ENCODE results near the gene GSN. TPM values are rescaled to one million over a fixed set of nuclear protein-coding genes. Genes with fewer than 3 reads are reported as not detected.

Gene GSN
- total and polyA plus RNA-seq, 4 donors = 18.8 to 402 (median 51.6) TPM

- TF ChIP-seq, protein P1, sequence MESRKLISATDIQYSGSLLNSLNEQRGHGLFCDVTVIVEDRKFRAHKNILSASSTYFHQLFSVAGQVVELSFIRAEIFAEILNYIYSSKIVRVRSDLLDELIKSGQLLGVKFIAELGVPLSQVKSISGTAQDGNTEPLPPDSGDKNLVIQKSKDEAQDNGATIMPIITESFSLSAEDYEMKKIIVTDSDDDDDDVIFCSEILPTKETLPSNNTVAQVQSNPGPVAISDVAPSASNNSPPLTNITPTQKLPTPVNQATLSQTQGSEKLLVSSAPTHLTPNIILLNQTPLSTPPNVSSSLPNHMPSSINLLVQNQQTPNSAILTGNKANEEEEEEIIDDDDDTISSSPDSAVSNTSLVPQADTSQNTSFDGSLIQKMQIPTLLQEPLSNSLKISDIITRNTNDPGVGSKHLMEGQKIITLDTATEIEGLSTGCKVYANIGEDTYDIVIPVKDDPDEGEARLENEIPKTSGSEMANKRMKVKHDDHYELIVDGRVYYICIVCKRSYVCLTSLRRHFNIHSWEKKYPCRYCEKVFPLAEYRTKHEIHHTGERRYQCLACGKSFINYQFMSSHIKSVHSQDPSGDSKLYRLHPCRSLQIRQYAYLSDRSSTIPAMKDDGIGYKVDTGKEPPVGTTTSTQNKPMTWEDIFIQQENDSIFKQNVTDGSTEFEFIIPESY (IDR thresholded peaks at IDR 0.05) = no peak
- TF ChIP-seq CTCF (IDR thresholded peaks at IDR 0.05; ENCODE audit: low read depth, low read length, missing input control) = no peak
- TF ChIP-seq NR2F2 (IDR thresholded peaks at IDR 0.05) = peak; percentile 89
- TF ChIP-seq, protein P2, sequence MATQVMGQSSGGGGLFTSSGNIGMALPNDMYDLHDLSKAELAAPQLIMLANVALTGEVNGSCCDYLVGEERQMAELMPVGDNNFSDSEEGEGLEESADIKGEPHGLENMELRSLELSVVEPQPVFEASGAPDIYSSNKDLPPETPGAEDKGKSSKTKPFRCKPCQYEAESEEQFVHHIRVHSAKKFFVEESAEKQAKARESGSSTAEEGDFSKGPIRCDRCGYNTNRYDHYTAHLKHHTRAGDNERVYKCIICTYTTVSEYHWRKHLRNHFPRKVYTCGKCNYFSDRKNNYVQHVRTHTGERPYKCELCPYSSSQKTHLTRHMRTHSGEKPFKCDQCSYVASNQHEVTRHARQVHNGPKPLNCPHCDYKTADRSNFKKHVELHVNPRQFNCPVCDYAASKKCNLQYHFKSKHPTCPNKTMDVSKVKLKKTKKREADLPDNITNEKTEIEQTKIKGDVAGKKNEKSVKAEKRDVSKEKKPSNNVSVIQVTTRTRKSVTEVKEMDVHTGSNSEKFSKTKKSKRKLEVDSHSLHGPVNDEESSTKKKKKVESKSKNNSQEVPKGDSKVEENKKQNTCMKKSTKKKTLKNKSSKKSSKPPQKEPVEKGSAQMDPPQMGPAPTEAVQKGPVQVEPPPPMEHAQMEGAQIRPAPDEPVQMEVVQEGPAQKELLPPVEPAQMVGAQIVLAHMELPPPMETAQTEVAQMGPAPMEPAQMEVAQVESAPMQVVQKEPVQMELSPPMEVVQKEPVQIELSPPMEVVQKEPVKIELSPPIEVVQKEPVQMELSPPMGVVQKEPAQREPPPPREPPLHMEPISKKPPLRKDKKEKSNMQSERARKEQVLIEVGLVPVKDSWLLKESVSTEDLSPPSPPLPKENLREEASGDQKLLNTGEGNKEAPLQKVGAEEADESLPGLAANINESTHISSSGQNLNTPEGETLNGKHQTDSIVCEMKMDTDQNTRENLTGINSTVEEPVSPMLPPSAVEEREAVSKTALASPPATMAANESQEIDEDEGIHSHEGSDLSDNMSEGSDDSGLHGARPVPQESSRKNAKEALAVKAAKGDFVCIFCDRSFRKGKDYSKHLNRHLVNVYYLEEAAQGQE (IDR thresholded peaks at IDR 0.05) = peak; percentile 39
- TF ChIP-seq, protein P3, sequence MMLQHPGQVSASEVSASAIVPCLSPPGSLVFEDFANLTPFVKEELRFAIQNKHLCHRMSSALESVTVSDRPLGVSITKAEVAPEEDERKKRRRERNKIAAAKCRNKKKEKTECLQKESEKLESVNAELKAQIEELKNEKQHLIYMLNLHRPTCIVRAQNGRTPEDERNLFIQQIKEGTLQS (IDR thresholded peaks at IDR 0.05) = peak; percentile 54
- TF ChIP-seq SP1 (IDR thresholded peaks at IDR 0.05) = peak; percentile 80
- peak; percentile 76 to 85 for TF ChIP-seq RXRA (IDR thresholded peaks at IDR 0.05)
- TF ChIP-seq FOXA2 (IDR thresholded peaks at IDR 0.05) = no peak
- TF ChIP-seq EGR1 (IDR thresholded peaks at IDR 0.05; ENCODE audit: low read depth in 2 of 2) = no peak
- TF ChIP-seq MAX (IDR thresholded peaks at IDR 0.05) = peak; percentile 61
- TF ChIP-seq YY1 (IDR thresholded peaks at IDR 0.05) = peak; percentile 49
- TF ChIP-seq GABPA (IDR thresholded peaks at IDR 0.05 in 1 of 2, conservative IDR thresholded peaks at IDR 0.05 in 1 of 2) = no peak
- peak in 1 of 2 donors; percentile 55 for TF ChIP-seq JUND (IDR thresholded peaks at IDR 0.05)
- no peak for TF ChIP-seq TAF1 (conservative IDR thresholded peaks at IDR 0.05)
- TF ChIP-seq HNF4G (IDR thresholded peaks at IDR 0.05) = no peak
- TF ChIP-seq RAD21 (IDR thresholded peaks at IDR 0.05) = no peak
- peak; percentile 7 for TF ChIP-seq FOXA1 (IDR thresholded peaks at IDR 0.05)
- TF ChIP-seq HNF4A (conservative IDR thresholded peaks at IDR 0.05) = peak; percentile 29 to 52
- peaks cover 8 to 29% (median 17%) of the 10 kb centered on the region in 4 donors for H3K4me1 ChIP-seq (ENCODE audit: control insufficient read depth in 4 of 4, insufficient read depth in 4 of 4, low read length in 3 of 4)
- DNase-seq (ENCODE audit: low spot score) = no peak
These were observed 58.3 kb downstream of the GSN start for GRCh38 chr9:121326130-121326838.

More at GRCh38 chr9:121326130-121326838, 58.3 kb downstream of the GSN start:
- 70% methylated on average over 19 of the region's 19 CpGs for WGBS
- Histone ChIP-seq H3K4me3 (ENCODE audit: low read depth in 1 of 3, low read length in 3 of 3) (no peak overlapping the region), H3K36me3 (ENCODE audit: control insufficient read depth in 4 of 4, insufficient read depth in 3 of 4, low read depth in 1 of 4, low read length in 3 of 4) (peaks cover 5 to 25% (median 7%) of the 10 kb centered on the region in 4 donors), H3K27me3 (ENCODE audit: control insufficient read depth in 4 of 4, insufficient read depth in 4 of 4, low read length in 3 of 4) (no peaks in the 10 kb centered on the region), H3K27ac (ENCODE audit: low read depth in 1 of 2, low read length in 2 of 2) (peak overlapping the region; percentile 44 to 61), H3K9ac (ENCODE audit: low read depth in 1 of 2, low read length in 2 of 2) (no peak overlapping the region), H3K9me3 (ENCODE audit: control insufficient read depth in 4 of 4, low read length in 3 of 4) (no peaks in the 10 kb centered on the region)
